Activated CD8-positive, alpha-beta memory T cell treated with anti-CD3 and anti-CD28 coated beads, Interleukin-2, amount 10 ng/mL, durations not matched to agents 7 days and 5 days (primary cell): ENCODE results near the gene LCN6. TPM values are rescaled to one million over a fixed set of nuclear protein-coding genes. Genes with fewer than 3 reads are reported as not detected.
A peak's percentile ranks its signal among the peaks of the same experiment; 100 is the strongest.
"Not testable (repeated sequence)": the region's sequence is repeated elsewhere in the genome, so short reads cannot be mapped to it uniquely, and the experiment has no call there.

Experiments
- ATAC-seq: fragments of 150-1000 bp; cut with Tn5 transposase; one replicate; pipeline ENCODE4 v1.10.0; 2021; ENCODE audit warnings: moderate library complexity
- CTCF ChIA-PET: fragments of 350-600 bp; sonication (Branson Sonifier 250); formaldehyde crosslinking; loops from one replicate; lab custom pipeline; 2021; ENCODE audit warnings: antibody characterized with exemption; lab: Charles Lee
- DNase-seq: peaks from one replicate; pipeline ENCODE4 v3.0.0-alpha.2; 2020
- H3K27ac Mint-ChIP-seq: one replicate; pipeline ENCODE4 v1.8.0; 2021; ENCODE audit warnings: mild to moderate bottlenecking, mixed read lengths
- H3K27me3 Mint-ChIP-seq: one replicate; pipeline ENCODE4 v1.8.0; 2021; ENCODE audit warnings: mixed read lengths
- H3K36me3 Mint-ChIP-seq: one replicate; pipeline ENCODE4 v1.8.0; 2021; ENCODE audit warnings: mild to moderate bottlenecking, mixed read lengths
- H3K4me1 Mint-ChIP-seq: one replicate; pipeline ENCODE4 v1.8.0; 2021; ENCODE audit warnings: mixed read lengths
- H3K4me3 Mint-ChIP-seq: one replicate; pipeline ENCODE4 v1.8.0; 2021; ENCODE audit warnings: mild to moderate bottlenecking, moderate library complexity, mixed read lengths
- H3K9me3 Mint-ChIP-seq: one replicate; pipeline ENCODE4 v1.8.0; 2022; ENCODE audit warnings: low read depth, mixed read lengths
- total RNA-seq, 2 experiments: library from RNA; stranded (reverse); gene quantifications; one replicate each; pipeline ENCODE4 v1.2.3, GENCODE V29; 2021

LCN6 gene
- total RNA-seq, 2 experiments from 2014 or later = not detected

DNA sequence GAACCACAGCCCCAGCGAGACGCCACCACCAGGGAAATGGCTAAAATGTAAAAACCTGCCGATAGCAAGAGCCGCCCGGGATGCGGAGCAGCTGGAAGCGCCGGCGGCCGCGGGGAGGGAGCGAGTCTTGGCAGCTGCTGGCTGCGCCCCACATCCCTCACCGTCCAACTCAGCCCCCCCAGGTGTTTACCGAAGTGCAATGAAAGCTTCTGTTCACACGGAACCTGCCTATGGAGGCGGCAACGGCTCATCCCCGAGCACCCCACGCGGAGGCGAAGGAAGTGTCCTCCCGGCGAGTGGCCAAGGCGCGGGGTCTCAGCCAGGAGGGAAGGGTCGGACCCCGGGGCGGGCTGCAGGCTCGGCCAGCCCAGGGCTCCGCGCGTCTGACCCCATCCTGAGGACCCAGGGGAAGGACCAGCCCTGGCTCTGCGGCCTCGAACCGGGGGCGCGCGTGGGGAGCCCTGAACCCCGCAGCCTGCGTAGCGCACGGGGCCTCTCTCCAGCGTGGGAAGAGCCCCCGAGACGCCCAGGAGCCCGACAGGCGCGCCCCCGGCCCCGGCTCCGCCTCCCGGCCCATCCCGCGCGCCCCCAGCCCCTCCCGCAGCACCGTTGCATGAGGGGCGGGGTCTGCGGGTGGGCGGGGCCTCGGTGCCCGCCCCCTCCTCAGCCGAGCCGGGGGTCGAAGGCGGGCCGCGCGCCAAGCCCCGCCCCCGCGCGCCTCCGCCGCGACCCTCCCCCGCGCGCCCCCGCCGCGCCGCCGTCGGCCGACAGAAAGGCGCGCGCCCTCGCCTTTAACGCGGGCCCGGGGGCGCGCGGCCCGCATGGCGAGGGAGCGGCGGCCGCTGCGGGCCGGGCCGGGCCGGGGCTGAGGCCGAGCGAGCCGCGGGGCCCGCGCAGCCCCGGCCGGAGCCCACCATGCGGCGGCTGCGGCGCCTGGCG lies 36.3 kb downstream of the LCN6 start, which contains the start of gene DIPK1B:
Gene DIPK1B, plus strand, starts transcription at position 822 of the 939 bp plus-strand sequence. Its CDS starts 94 bp downstream, at position 916.
- CTCF ChIA-PET = interaction anchor here (2.1 kb wide), 1 partner anchor 15 kb away, joined by 7 read pairs; no protein-coding TSS in a partner anchor

GRCh38 chr9:136711219-136711648 lies 37.1 kb downstream of the LCN6 start:
- H3K4me1 Mint-ChIP-seq, H3K27ac Mint-ChIP-seq, DNase-seq, H3K9me3 Mint-ChIP-seq, ATAC-seq, H3K4me3 Mint-ChIP-seq, H3K36me3 Mint-ChIP-seq: not testable (repeated sequence)
- CTCF ChIA-PET = interaction anchor here (0.7 kb wide), 1 partner anchor 221 kb away, joined by 3 read pairs; no protein-coding TSS in a partner anchor
- peaks cover 43% of the 10 kb centered on the region for H3K27me3 Mint-ChIP-seq

More for the DNA sequence above, 36.3 kb downstream of the LCN6 start, which contains the start of gene DIPK1B:
- no peak for DNase-seq
- H3K9me3 Mint-ChIP-seq = no peaks in the 10 kb centered on the region
- H3K27ac Mint-ChIP-seq = no peak within 1 kb of the TSS
- H3K4me3 Mint-ChIP-seq = no peak within 1 kb of the TSS
- peaks cover 46% of the 10 kb centered on the region for H3K27me3 Mint-ChIP-seq
- peak; percentile 10 for ATAC-seq
- peaks cover 3% of the 10 kb centered on the region for H3K4me1 Mint-ChIP-seq
- no peaks in the 10 kb centered on the region for H3K36me3 Mint-ChIP-seq

DNA sequence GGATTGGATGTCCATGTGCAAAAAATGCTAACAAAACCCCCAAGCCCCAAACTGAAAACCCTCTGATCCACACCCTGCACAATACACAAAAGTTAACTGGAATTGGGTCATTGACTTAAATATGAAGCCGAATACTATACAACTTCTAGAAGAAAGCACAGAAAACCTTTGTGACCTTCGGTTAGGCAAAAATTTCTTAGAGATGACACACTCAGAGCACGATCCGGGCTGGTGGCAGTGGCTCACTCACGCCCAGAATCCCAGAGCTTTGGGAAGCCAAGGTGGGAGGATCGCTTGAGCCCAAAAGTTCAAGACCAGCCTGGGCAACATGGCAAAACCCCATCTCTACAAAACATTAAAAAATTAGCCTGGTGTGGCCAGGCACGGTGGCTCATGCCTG lies 37.8 kb downstream of the LCN6 start:
- no peak overlapping the region for H3K4me3 Mint-ChIP-seq
- no peaks in the 10 kb centered on the region for H3K9me3 Mint-ChIP-seq
- H3K36me3 Mint-ChIP-seq = no peaks in the 10 kb centered on the region
- H3K27ac Mint-ChIP-seq = no peak overlapping the region
- DNase-seq (no peak), ATAC-seq (no peak)
- CTCF ChIA-PET = interaction anchor here (0.7 to 3.1 kb wide), 2 partner anchors 17 to 221 kb away, joined by 3 to 10 read pairs; no protein-coding TSS in a partner anchor
- H3K4me1 Mint-ChIP-seq = peaks cover 3% of the 10 kb centered on the region
- H3K27me3 Mint-ChIP-seq = peaks cover 47% of the 10 kb centered on the region

DNA sequence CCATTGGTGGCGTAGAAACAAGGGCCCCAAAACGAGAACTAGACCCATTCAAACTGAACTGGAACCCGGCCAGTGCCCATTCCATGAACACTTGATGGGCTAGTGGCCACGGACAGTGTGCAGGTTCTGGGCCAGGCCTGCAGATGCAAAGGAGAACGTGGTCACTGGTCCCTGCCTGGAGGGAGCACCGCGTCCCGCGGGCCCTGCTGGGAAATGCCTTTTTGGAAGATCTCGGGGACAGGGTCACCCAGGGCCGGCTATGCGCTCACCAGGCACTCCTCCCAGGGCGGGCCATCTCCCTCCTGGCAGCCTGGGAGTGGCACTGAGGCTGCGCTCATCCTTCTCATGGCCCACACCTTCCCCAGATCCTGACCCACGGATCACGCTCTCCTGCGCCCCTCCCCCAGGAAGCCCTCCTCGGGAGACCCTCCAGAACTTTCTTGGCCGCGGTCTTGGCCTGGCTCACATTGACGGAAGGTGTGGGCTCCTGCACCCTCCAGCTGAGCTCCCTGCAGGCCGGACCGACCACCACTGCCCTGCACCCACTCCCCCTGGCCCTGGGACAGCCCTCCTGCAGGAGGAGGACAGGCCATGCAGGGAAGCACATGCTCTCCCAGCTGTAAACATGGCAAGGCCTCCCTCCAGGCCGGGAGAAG lies 38.7 kb downstream of the LCN6 start:
- Mint-ChIP-seq H3K4me3 (no peak overlapping the region), H3K27me3 (peaks cover 51% of the 10 kb centered on the region), H3K36me3 (no peaks in the 10 kb centered on the region), H3K4me1 (peaks cover 3% of the 10 kb centered on the region), H3K27ac (no peak overlapping the region), H3K9me3 (no peaks in the 10 kb centered on the region)
- CTCF ChIA-PET = interaction anchor here (3.1 kb wide), 1 partner anchor 18 kb away, joined by 10 read pairs; no protein-coding TSS in a partner anchor
- no peak for ATAC-seq
- DNase-seq = no peak

DNA sequence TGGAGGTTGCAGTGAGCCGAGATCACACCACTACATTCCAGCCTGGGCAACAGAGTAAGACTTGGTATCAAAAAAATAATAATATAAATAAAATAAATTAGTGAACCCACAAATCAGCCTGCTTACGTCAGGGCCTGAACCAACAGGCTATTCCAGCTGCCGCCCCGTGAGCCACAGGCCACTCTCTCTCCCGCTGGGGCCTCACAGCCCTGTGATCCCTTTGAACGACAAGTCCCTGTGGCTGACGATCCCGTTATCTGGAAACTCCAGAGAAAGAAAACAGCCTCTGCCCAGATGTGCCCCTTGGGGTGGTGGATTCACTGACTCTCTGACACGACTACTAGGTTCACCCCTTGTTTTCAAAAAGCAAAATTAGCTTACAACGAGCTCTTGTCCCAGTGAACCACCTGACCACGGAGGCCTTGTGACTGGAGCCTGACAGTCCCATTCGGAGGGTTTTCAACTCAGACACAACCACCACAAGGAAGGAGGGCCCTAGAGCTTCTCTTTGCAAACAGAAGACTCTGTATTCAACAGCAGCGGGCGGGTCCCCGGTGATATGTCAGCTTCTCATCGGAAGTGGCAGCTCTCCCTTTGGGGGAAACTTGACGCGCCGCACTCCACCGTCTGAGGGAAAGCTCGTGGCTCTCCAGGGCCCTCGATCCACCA lies 40.3 kb downstream of the LCN6 start:
- ATAC-seq (no peak), DNase-seq (no peak)
- H3K4me3 Mint-ChIP-seq = no peak overlapping the region
- peaks cover 42% of the 10 kb centered on the region for H3K27me3 Mint-ChIP-seq
- CTCF ChIA-PET = interaction anchor here (1.3 to 3.1 kb wide), 3 partner anchors 19 to 38 kb away, joined by 3 to 10 read pairs (median 4); no protein-coding TSS in a partner anchor
- H3K9me3 Mint-ChIP-seq = no peaks in the 10 kb centered on the region
- no peaks in the 10 kb centered on the region for H3K36me3 Mint-ChIP-seq
- H3K27ac Mint-ChIP-seq = no peak overlapping the region
- H3K4me1 Mint-ChIP-seq = peaks cover 7% of the 10 kb centered on the region

- no peak for DNase-seq
- no peaks in the 10 kb centered on the region for H3K9me3 Mint-ChIP-seq
- H3K4me3 Mint-ChIP-seq = no peak overlapping the region
These were observed 41.3 kb downstream of the LCN6 start for GRCh38 chr9:136707011-136707410.

GRCh38 chr9:136705564-136705963 lies 42.8 kb downstream of the LCN6 start:
- CTCF ChIA-PET = interaction anchor here (1.0 kb wide), 1 partner anchor 218 kb away, joined by 3 read pairs; no protein-coding TSS in a partner anchor
- ATAC-seq = no peak
- Mint-ChIP-seq H3K36me3 (no peaks in the 10 kb centered on the region), H3K27ac (no peak overlapping the region), H3K4me1 (peaks cover 20% of the 10 kb centered on the region), H3K9me3 (no peaks in the 10 kb centered on the region), H3K4me3 (no peak overlapping the region), H3K27me3 (peaks cover 27% of the 10 kb centered on the region)
- no peak for DNase-seq

More at GRCh38 chr9:136707011-136707410, 41.3 kb downstream of the LCN6 start:
- peaks cover 12% of the 10 kb centered on the region for H3K4me1 Mint-ChIP-seq
- ATAC-seq = no peak
- no peaks in the 10 kb centered on the region for H3K36me3 Mint-ChIP-seq
- peaks cover 40% of the 10 kb centered on the region for H3K27me3 Mint-ChIP-seq
- CTCF ChIA-PET = no interaction called here
- H3K27ac Mint-ChIP-seq = no peak overlapping the region

- H3K36me3 Mint-ChIP-seq, ATAC-seq, H3K27ac Mint-ChIP-seq, DNase-seq, CTCF ChIA-PET, H3K9me3 Mint-ChIP-seq, H3K4me3 Mint-ChIP-seq: not testable (repeated sequence)
- Mint-ChIP-seq H3K27me3 (peaks cover 20% of the 10 kb centered on the region), H3K4me1 (peaks cover 25% of the 10 kb centered on the region)
These were observed 43.6 kb downstream of the LCN6 start for GRCh38 chr9:136704741-136705140.

GRCh38 chr9:136703276-136703860 lies 45.0 kb downstream of the LCN6 start:
- CTCF ChIA-PET = interaction anchor here (0.8 to 4.7 kb wide), 2 partner anchors 25 to 60 kb away, joined by 6 to 30 read pairs; no protein-coding TSS in a partner anchor
- DNase-seq (no peak), ATAC-seq (no peak)
- Mint-ChIP-seq H3K9me3 (no peaks in the 10 kb centered on the region), H3K4me1 (peaks cover 25% of the 10 kb centered on the region), H3K4me3 (no peak overlapping the region), H3K27ac (no peak overlapping the region), H3K27me3 (peaks cover 27% of the 10 kb centered on the region), H3K36me3 (no peaks in the 10 kb centered on the region)

DNA sequence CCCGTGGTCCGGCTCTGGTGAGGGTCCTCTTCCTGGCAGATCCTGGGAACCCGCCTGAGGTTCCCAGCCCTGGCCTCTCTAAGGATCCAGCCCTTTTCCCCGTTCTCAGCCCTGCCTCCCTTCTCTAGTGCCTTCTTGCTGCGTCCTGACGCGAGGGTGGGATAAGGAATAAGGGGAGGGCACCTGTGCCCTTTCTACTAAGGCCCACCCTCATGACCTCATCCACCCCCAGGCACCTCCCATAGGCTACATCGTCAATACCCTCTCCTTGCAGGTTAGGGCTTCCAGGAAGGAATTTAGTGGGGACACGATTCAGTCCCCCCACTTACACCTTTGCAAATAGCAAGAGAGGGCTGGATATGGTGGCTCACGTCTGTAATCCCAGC lies 46.7 kb downstream of the LCN6 start:
- peak; percentile 9 for ATAC-seq
- Mint-ChIP-seq H3K27me3 (peaks cover 32% of the 10 kb centered on the region), H3K4me1 (peaks cover 29% of the 10 kb centered on the region), H3K27ac (peak overlapping the region; percentile 81), H3K4me3 (peak overlapping the region; percentile 66), H3K9me3 (no peaks in the 10 kb centered on the region), H3K36me3 (no peaks in the 10 kb centered on the region)
- CTCF ChIA-PET = interaction anchor here (1.0 to 4.7 kb wide), 5 partner anchors 12 to 187 kb away, joined by 3 to 30 read pairs (median 7); no protein-coding TSS in a partner anchor
- no peak for DNase-seq

DNA sequence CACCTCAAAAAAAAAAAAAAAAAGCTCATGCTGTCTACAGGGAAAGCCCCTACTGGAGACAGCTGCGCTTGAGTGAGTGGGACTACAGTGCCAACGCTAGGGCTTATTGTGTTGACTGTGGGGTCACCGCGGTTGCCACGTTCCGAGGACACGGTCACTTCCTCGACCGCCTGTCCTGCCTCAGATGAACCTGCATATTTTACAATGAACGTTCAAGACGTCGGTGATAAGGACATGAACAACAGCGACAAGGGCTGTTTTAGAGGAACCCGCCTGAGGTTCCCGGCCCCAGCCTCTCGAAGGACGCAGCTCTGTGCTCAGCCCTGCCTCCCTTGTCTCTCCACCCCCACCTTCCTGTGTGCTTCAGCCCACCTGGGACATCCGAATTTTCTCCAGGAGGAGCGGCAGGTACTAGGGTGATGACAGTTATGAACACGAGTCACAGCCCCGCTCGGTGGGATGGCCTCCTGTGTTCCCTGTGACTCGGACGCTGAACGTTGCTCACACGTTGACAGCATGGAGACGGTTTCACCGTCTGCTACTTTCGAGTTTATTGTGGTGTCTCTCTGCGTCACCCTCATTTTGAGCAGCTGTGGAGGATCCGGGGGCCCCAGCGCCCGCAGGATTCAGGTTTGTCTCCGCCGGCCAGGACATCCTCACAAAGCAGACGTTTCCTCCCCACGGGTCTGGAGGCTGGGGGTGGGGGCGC lies 47.2 kb downstream of the LCN6 start:
- peak overlapping the region; percentile 66 for H3K4me3 Mint-ChIP-seq
- peak overlapping the region; percentile 81 for H3K27ac Mint-ChIP-seq
- CTCF ChIA-PET = interaction anchor here (1.0 to 4.7 kb wide), 7 partner anchors 11 to 243 kb away, joined by 3 to 30 read pairs (median 3); no protein-coding TSS in a partner anchor
- H3K4me1 Mint-ChIP-seq = peaks cover 29% of the 10 kb centered on the region
- ATAC-seq (peak; percentile 92), DNase-seq (peak; percentile 84)
- H3K27me3 Mint-ChIP-seq = peaks cover 32% of the 10 kb centered on the region
- no peaks in the 10 kb centered on the region for H3K36me3 Mint-ChIP-seq
- no peaks in the 10 kb centered on the region for H3K9me3 Mint-ChIP-seq

- H3K36me3 Mint-ChIP-seq = no peaks in the 10 kb centered on the region
- H3K4me1 Mint-ChIP-seq = peaks cover 29% of the 10 kb centered on the region
- DNase-seq = no peak
- no peak for ATAC-seq
- no peak overlapping the region for H3K4me3 Mint-ChIP-seq
- H3K27ac Mint-ChIP-seq = no peak overlapping the region
- peaks cover 28% of the 10 kb centered on the region for H3K27me3 Mint-ChIP-seq
- H3K9me3 Mint-ChIP-seq = no peaks in the 10 kb centered on the region
- CTCF ChIA-PET = interaction anchor here (1.0 to 4.7 kb wide), 5 partner anchors 10 to 244 kb away, joined by 3 to 30 read pairs (median 7); no protein-coding TSS in a partner anchor
These were observed 48.0 kb downstream of the LCN6 start for GRCh38 chr9:136700304-136700703.
